OCI-LY3 (cell line): ENCODE results near the gene ARHGAP6.

Source experiments
- H2AFZ ChIP-seq: fragments of 200-600, 300-600 bp; shearing (Covaris generic); 2 replicates; pipeline ENCODE4 v1.6.0; 2014; ENCODE audit warnings: antibody characterized with exemption, low read depth, low read length
- H3K27ac ChIP-seq: fragments of 200-600, 300-600 bp; sonication (generic); 2 replicates; pipeline ENCODE4 v1.5.1; 2014; ENCODE audit warnings: mild to moderate bottlenecking, low read length, moderate library complexity, mixed read lengths
- H3K27me3 ChIP-seq: fragments of 200-600, 300-600 bp; sonication (generic); 2 replicates; pipeline ENCODE4 v1.6.1; 2014; ENCODE audit warnings: low read depth, low read length, mixed read lengths
- H3K36me3 ChIP-seq: fragments of 200-600, 300-600 bp; sonication (generic); replicated peaks from 2 replicates; pipeline ENCODE3; 2014; ENCODE audit warnings: low read depth, low read length, mixed read lengths
- H3K4me1 ChIP-seq: fragments of 300-600, 200-600 bp; sonication (generic); 2 replicates; pipeline ENCODE4 v1.6.1; 2014; ENCODE audit warnings: low read length, mixed read lengths
- H3K4me2 ChIP-seq: fragments of 200-600, 300-600 bp; sonication (generic); 2 replicates; pipeline ENCODE4 v1.6.1; 2014; ENCODE audit warnings: low read length, mixed read lengths
- H3K4me3 ChIP-seq: fragments of 300-600, 200-600 bp; sonication (generic); 2 replicates; pipeline ENCODE4 v1.5.1; 2014; ENCODE audit warnings: antibody characterized with exemption, mild to moderate bottlenecking, low read length, moderate library complexity
- H3K79me2 ChIP-seq: fragments of 300-600, 200-600 bp; shearing (Covaris generic); 2 replicates; pipeline ENCODE4 v1.6.1; 2014; ENCODE audit warnings: mild to moderate bottlenecking, low read length, mixed read lengths
- H3K9ac ChIP-seq: fragments of 300-600, 200-600 bp; shearing (Covaris generic); 2 replicates; pipeline ENCODE4 v1.6.0; 2014; ENCODE audit warnings: mild to moderate bottlenecking, low read length, moderate library complexity
- H3K9me3 ChIP-seq: fragments of 200-600, 300-600 bp; shearing (Covaris generic); 2 replicates; pipeline ENCODE4 v1.6.1; 2014; ENCODE audit warnings: low read length, mixed read lengths; ENCODE audit not compliant: insufficient read depth
- H4K20me1 ChIP-seq: fragments of 200-600, 300-600 bp; sonication (generic); 2 replicates; pipeline ENCODE4 v1.6.1; 2016; ENCODE audit warnings: low read length, mixed read lengths; ENCODE audit not compliant: insufficient read depth
- CTCF ChIP-seq: fragments of 200-600, 300-600 bp; sonication (generic); IDR thresholded peaks from 2 replicates; pipeline ENCODE4 v1.5.1; 2014; ENCODE audit warnings: antibody characterized with exemption, low read length, low read depth
- EZH2phosphoT487 ChIP-seq: fragments of 200-600 bp; shearing (Covaris generic); IDR thresholded peaks from 2 replicates; pipeline ENCODE4 v1.6.1; 2018; ENCODE audit warnings: antibody characterized with exemption, mixed run types, low read depth

ARHGAP6 gene

GRCh38 chrX:11430271-11430670 lies 235.4 kb downstream of the ARHGAP6 start:
- H3K9me3 ChIP-seq: no peaks in the 10 kb centered on the region
- no peaks in the 10 kb centered on the region for H3K27me3 ChIP-seq
- H3K4me2 ChIP-seq: no peak overlapping the region
- no peak for TF ChIP-seq CTCF
- no peak for TF ChIP-seq EZH2phosphoT487
- H4K20me1 ChIP-seq: no peaks in the 10 kb centered on the region
- no peak overlapping the region for H3K9ac ChIP-seq
- no peaks in the 10 kb centered on the region for H3K79me2 ChIP-seq
- no peak overlapping the region for H3K4me3 ChIP-seq
- H2AFZ ChIP-seq: no peak overlapping the region
- H3K36me3 ChIP-seq: no peaks in the 10 kb centered on the region
- H3K4me1 ChIP-seq: no peaks in the 10 kb centered on the region
- no peak overlapping the region for H3K27ac ChIP-seq

GRCh38 chrX:11429538-11430085 lies 236.1 kb downstream of the ARHGAP6 start:
- Histone ChIP-seq H4K20me1 (no peaks in the 10 kb centered on the region), H3K27ac (no peak overlapping the region), H3K4me2 (no peak overlapping the region), H3K9ac (no peak overlapping the region), H3K27me3 (no peaks in the 10 kb centered on the region), H3K9me3 (no peaks in the 10 kb centered on the region), H3K36me3 (no peaks in the 10 kb centered on the region), H2AFZ (no peak overlapping the region), H3K4me1 (no peaks in the 10 kb centered on the region), H3K79me2 (no peaks in the 10 kb centered on the region), H3K4me3 (no peak overlapping the region)
- TF ChIP-seq EZH2phosphoT487: no peak
- TF ChIP-seq CTCF: no peak

- H3K9ac ChIP-seq: no peak overlapping the region
- H4K20me1 ChIP-seq: no peaks in the 10 kb centered on the region
- TF ChIP-seq CTCF (no peak), EZH2phosphoT487 (no peak)
- no peak overlapping the region for H3K27ac ChIP-seq
- no peak overlapping the region for H3K4me2 ChIP-seq
- H2AFZ ChIP-seq: no peak overlapping the region
- H3K4me1 ChIP-seq: no peaks in the 10 kb centered on the region
- H3K9me3 ChIP-seq: no peaks in the 10 kb centered on the region
- H3K4me3 ChIP-seq: no peak overlapping the region
- no peaks in the 10 kb centered on the region for H3K79me2 ChIP-seq
- H3K27me3 ChIP-seq: no peaks in the 10 kb centered on the region
- no peaks in the 10 kb centered on the region for H3K36me3 ChIP-seq
Observed at GRCh38 chrX:11427453-11428071, 238.2 kb downstream of the ARHGAP6 start.

GRCh38 chrX:11426712-11427452 lies 238.8 kb downstream of the ARHGAP6 start:
- Histone ChIP-seq H3K4me1 (no peaks in the 10 kb centered on the region), H3K36me3 (no peaks in the 10 kb centered on the region), H2AFZ (no peak overlapping the region), H3K4me3 (no peak overlapping the region), H3K79me2 (no peaks in the 10 kb centered on the region), H3K27me3 (no peaks in the 10 kb centered on the region), H4K20me1 (no peaks in the 10 kb centered on the region), H3K9ac (no peak overlapping the region), H3K4me2 (no peak overlapping the region), H3K27ac (no peak overlapping the region), H3K9me3 (no peaks in the 10 kb centered on the region)
- no peak for TF ChIP-seq CTCF
- TF ChIP-seq EZH2phosphoT487: no peak
